ENCODE measurements around the gene RPL21. TPM values are rescaled to one million over a fixed set of nuclear protein-coding genes. Genes with fewer than 3 reads are reported as not detected.

Gene RPL21
- total RNA-seq, 4 donors from 2014 or later, result 500 to 959 (median 698) TPM

DNA sequence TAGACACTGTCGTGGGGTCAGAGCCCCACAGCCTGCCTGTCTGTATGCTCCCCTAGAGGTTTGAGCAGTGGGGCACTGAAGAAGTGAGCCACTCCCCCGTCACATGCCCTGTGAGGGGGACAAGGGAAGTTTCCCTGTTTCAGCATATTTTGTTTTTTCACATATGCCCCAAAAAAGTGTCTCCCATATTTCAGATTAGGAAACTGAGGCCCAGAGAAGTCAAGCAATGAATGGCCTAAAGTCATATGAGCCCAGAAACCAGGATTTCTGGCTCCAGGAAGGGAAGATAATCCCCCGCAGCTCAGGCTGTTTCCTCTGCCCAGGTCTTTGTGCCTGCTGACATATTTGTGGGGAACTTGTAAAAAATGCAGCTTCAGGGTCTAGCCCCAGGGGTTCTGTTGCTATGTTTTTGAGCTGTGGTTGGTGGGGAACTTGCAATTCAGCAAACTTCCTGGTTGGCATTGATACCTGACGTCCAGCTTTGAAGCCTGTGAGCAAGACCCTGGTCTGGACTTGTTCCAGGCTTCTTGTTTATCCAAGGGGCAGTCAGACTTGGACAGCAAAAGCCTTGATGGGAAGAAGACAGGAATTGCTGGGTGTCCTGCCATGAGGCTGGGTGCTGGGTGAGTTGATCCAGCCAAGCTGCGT, 28.8 kb downstream of the RPL21 start:
- Histone ChIP-seq H3K4me1 (no peaks in the 10 kb centered on the region), H3K27ac (no peak overlapping the region), H3K9me3 (no peaks in the 10 kb centered on the region), H3K36me3 (no peaks in the 10 kb centered on the region), H3K4me3 (no peak overlapping the region), H3K27me3 (no peaks in the 10 kb centered on the region)
- DNase-seq (ENCODE audit: low spot score in 2 of 2), result no peak
- no peak for TF ChIP-seq POLR2A (IDR thresholded peaks at IDR 0.05)
- TF ChIP-seq, protein P1, sequence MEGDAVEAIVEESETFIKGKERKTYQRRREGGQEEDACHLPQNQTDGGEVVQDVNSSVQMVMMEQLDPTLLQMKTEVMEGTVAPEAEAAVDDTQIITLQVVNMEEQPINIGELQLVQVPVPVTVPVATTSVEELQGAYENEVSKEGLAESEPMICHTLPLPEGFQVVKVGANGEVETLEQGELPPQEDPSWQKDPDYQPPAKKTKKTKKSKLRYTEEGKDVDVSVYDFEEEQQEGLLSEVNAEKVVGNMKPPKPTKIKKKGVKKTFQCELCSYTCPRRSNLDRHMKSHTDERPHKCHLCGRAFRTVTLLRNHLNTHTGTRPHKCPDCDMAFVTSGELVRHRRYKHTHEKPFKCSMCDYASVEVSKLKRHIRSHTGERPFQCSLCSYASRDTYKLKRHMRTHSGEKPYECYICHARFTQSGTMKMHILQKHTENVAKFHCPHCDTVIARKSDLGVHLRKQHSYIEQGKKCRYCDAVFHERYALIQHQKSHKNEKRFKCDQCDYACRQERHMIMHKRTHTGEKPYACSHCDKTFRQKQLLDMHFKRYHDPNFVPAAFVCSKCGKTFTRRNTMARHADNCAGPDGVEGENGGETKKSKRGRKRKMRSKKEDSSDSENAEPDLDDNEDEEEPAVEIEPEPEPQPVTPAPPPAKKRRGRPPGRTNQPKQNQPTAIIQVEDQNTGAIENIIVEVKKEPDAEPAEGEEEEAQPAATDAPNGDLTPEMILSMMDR (IDR thresholded peaks at IDR 0.05), result no peak
- TF ChIP-seq EP300 (IDR thresholded peaks at IDR 0.05), result no peak
- 66 to 69% methylated on average over 5 of the region's 5 CpGs for WGBS, 2 donors

DNA sequence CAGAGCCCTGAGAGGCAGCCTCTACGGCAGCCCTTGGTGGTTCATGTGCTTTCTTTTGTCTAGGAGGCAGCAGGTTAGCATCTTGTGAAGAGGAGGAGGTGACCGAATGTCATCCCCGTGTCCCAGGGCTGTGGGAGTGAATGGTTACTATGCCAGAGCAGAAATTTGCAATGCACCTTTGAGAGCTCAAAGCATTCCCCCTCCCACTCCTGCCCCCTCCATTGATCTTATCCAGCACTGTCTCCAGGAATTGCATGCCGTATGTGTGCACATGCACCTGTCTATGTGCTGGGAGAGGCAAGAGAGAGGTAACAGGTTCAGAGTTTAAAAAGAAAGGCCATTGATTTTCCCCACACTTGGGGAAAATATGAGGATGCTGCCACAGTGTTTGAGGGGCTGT, 29.5 kb downstream of the RPL21 start:
- Histone ChIP-seq H3K36me3 (no peaks in the 10 kb centered on the region), H3K4me3 (no peak overlapping the region), H3K4me1 (no peaks in the 10 kb centered on the region), H3K27ac (no peak overlapping the region), H3K27me3 (no peaks in the 10 kb centered on the region), H3K9me3 (no peaks in the 10 kb centered on the region)
- WGBS, 2 donors, result 55 to 59% methylated on average over 4 of the region's 4 CpGs
- no peak for DNase-seq (ENCODE audit: low spot score in 2 of 2)
- TF ChIP-seq EP300 (IDR thresholded peaks at IDR 0.05), result no peak
- TF ChIP-seq, protein P1 (IDR thresholded peaks at IDR 0.05), result no peak
- no peak for TF ChIP-seq POLR2A (IDR thresholded peaks at IDR 0.05)

DNA sequence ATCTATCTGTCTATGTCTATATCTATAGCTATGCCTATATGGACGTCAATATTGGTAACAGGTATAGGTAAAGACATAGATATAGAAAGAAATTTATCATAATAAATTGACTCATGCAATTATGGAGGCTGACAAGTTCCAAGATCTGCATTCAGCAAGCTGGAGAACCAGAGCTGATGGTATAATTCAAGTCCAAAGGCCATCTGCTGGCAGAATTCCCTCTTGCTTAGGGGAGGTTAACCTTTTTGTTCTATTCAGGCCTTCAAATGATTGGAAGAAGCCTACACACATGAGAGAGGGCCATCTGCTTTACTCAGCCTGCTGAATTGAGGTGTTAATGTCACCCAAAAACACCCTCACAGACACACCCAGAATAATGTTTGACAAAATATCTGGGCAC, 30.1 kb downstream of the RPL21 start:
- no peak for TF ChIP-seq EP300 (IDR thresholded peaks at IDR 0.05)
- H3K36me3 ChIP-seq, result no peaks in the 10 kb centered on the region
- H3K9me3 ChIP-seq, result no peaks in the 10 kb centered on the region
- H3K4me1 ChIP-seq, result no peaks in the 10 kb centered on the region
- no peak for DNase-seq (ENCODE audit: low spot score in 2 of 2)
- no peaks in the 10 kb centered on the region for H3K27me3 ChIP-seq
- 78 to 82% methylated on average over 1 of the region's 1 CpG for WGBS, 2 donors
- H3K27ac ChIP-seq, result no peak overlapping the region
- no peak overlapping the region for H3K4me3 ChIP-seq

DNA sequence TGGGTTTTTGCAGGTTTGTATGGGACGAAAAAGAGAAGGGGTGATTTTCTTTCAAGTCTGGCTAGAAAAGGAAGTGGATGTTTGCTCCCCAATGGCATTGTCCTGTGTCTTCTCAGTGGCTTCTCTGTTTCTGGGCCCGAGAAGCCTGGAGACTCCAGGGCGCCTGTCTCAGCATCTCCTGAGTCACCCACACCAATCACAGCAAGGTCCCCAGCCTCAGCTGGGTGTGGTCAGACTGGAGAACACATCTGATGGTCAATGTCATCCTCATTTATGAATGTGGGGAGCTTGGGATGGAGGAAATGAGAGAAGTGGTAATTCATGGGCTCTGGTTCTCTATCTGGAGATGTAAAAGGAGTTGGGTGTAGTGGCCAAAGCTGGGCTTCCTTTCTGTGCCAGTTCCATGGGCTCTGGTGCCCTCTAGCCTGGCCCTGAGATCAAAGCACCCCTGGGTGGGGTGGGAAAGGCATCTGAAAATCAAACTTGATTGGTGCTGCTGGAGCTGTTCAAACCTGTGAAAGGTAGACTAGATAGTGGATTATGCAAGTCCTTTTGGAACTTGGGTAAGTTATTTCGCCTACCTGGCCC, 32.6 kb downstream of the RPL21 start:
- no peaks in the 10 kb centered on the region for H3K27me3 ChIP-seq
- no peak for DNase-seq (ENCODE audit: low spot score in 2 of 2)
- WGBS, 2 donors, result 77 to 86% methylated on average over 4 of the region's 4 CpGs
- H3K4me1 ChIP-seq, result peaks cover 0 to under 1% (median 0%) of the 10 kb centered on the region in 4 donors
- no peak overlapping the region for H3K4me3 ChIP-seq
- H3K27ac ChIP-seq, result no peak overlapping the region
- no peaks in the 10 kb centered on the region for H3K9me3 ChIP-seq
- H3K36me3 ChIP-seq, result no peaks in the 10 kb centered on the region
- no peak for TF ChIP-seq EP300 (IDR thresholded peaks at IDR 0.05)
- TF ChIP-seq, protein P1 (IDR thresholded peaks at IDR 0.05), result peak in 1 of 5 experiments; percentile 5

DNA sequence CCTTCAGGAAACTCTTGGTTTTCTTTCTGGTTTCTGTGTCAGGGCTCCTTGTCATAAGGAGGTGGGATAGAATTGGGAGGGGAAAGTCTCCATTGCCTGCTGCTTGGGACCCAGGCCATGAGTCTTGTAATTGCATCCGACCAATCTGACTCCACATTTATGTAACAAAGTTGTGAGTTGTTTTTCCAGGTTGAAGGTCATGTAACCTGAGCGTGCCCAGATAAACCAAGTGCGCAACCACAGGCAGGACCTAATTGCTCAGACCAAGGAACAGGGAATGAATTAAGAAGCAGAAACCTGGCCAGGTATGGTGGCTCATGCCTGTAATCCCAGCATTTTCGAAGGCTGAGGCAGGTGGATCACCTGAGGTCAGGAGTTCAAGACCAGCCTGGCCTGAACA, 37.0 kb downstream of the RPL21 start:
- TF ChIP-seq EP300 (IDR thresholded peaks at IDR 0.05), result no peak
- TF ChIP-seq, protein P1 (IDR thresholded peaks at IDR 0.05), result no peak
- TF ChIP-seq POLR2A (IDR thresholded peaks at IDR 0.05), result no peak
- H3K27ac ChIP-seq, result no peak overlapping the region
- no peak for DNase-seq (ENCODE audit: low spot score in 2 of 2)
- peaks cover 0 to 10% (median 3%) of the 10 kb centered on the region in 4 donors for H3K4me1 ChIP-seq
- 77 to 80% methylated on average over 4 of the region's 4 CpGs for WGBS, 2 donors
- no peaks in the 10 kb centered on the region for H3K9me3 ChIP-seq
- no peaks in the 10 kb centered on the region for H3K27me3 ChIP-seq
- no peaks in the 10 kb centered on the region for H3K36me3 ChIP-seq
- no peak overlapping the region for H3K4me3 ChIP-seq

Data from tibial nerve (tissue), 4 donors.